OCI-LY1 (cell line): ENCODE data around the gene PNPLA5.

Experiments
- EZH2 ChIP-seq: fragments of 200-600 bp; sonication (generic), shearing (Covaris generic); IDR thresholded peaks from 2 replicates; pipeline ENCODE4 v1.8.0; 2017; ENCODE audit warnings: borderline replicate concordance, mixed run types, mild to moderate bottlenecking, antibody characterized with exemption, low read length, moderate library complexity, mixed read lengths
- TF ChIP-seq, protein P1 (sequence below): fragments of 200-600 bp; sonication (generic), shearing (Covaris generic); IDR thresholded peaks from 2 replicates; pipeline ENCODE4 v1.5.1; 2017; ENCODE audit warnings: mild to moderate bottlenecking, antibody characterized with exemption, low read length, moderate library complexity, mixed read lengths

- TF ChIP-seq, protein P1, sequence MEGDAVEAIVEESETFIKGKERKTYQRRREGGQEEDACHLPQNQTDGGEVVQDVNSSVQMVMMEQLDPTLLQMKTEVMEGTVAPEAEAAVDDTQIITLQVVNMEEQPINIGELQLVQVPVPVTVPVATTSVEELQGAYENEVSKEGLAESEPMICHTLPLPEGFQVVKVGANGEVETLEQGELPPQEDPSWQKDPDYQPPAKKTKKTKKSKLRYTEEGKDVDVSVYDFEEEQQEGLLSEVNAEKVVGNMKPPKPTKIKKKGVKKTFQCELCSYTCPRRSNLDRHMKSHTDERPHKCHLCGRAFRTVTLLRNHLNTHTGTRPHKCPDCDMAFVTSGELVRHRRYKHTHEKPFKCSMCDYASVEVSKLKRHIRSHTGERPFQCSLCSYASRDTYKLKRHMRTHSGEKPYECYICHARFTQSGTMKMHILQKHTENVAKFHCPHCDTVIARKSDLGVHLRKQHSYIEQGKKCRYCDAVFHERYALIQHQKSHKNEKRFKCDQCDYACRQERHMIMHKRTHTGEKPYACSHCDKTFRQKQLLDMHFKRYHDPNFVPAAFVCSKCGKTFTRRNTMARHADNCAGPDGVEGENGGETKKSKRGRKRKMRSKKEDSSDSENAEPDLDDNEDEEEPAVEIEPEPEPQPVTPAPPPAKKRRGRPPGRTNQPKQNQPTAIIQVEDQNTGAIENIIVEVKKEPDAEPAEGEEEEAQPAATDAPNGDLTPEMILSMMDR: no peak
- no peak for TF ChIP-seq EZH2
Measured at GRCh38 chr22:43886231-43886630, 5.6 kb downstream of the PNPLA5 start.
